Left hindlimb (tissue), 1 donor: Measurements from ENCODE around the gene CYP1A1.

Source experiments
- DNase-seq: peaks from one replicate; pipeline ENCODE4 v3.0.0-alpha.2; 2018

Gene CYP1A1

GRCh38 chr15:74683758-74684157 lies 41.6 kb downstream of the CYP1A1 start:
- DNase-seq, result no peak

GRCh38 chr15:74682954-74683353 lies 42.4 kb downstream of the CYP1A1 start:
- no peak for DNase-seq

- DNase-seq, result no peak
Measured at GRCh38 chr15:74680456-74680855, 44.9 kb downstream of the CYP1A1 start.

GRCh38 chr15:74676801-74677200 lies 48.5 kb downstream of the CYP1A1 start:
- no peak for DNase-seq

GRCh38 chr15:74674161-74674560 lies 51.2 kb downstream of the CYP1A1 start:
- DNase-seq, result no peak

GRCh38 chr15:74669627-74670026 lies 55.7 kb downstream of the CYP1A1 start:
- DNase-seq, result no peak
